Activated naive CD4-positive, alpha-beta T cell treated with anti-CD3 and anti-CD28 coated beads, Interleukin-2, amount 50 U/mL, for 24 hours (primary cell): ENCODE data around the gene MARCHF2.
A peak's percentile ranks its signal among the peaks of the same experiment; 100 is the strongest.

Experiments
- H3K27ac Mint-ChIP-seq: one replicate; pipeline ENCODE4 v1.8.0; 2021; ENCODE audit warnings: mild to moderate bottlenecking, mixed read lengths
- H3K27me3 Mint-ChIP-seq: one replicate; pipeline ENCODE4 v1.8.0; 2021; ENCODE audit warnings: mixed read lengths
- H3K36me3 Mint-ChIP-seq: one replicate; pipeline ENCODE4 v1.8.0; 2021; ENCODE audit warnings: mixed read lengths
- H3K4me1 Mint-ChIP-seq: one replicate; pipeline ENCODE4 v1.8.0; 2021; ENCODE audit warnings: mixed read lengths
- H3K4me3 Mint-ChIP-seq: one replicate; pipeline ENCODE4 v1.8.0; 2021; ENCODE audit warnings: mild to moderate bottlenecking, mixed read lengths
- H3K9me3 Mint-ChIP-seq: one replicate; pipeline ENCODE4 v1.8.0; 2021; ENCODE audit warnings: mixed read lengths

Gene MARCHF2

DNA sequence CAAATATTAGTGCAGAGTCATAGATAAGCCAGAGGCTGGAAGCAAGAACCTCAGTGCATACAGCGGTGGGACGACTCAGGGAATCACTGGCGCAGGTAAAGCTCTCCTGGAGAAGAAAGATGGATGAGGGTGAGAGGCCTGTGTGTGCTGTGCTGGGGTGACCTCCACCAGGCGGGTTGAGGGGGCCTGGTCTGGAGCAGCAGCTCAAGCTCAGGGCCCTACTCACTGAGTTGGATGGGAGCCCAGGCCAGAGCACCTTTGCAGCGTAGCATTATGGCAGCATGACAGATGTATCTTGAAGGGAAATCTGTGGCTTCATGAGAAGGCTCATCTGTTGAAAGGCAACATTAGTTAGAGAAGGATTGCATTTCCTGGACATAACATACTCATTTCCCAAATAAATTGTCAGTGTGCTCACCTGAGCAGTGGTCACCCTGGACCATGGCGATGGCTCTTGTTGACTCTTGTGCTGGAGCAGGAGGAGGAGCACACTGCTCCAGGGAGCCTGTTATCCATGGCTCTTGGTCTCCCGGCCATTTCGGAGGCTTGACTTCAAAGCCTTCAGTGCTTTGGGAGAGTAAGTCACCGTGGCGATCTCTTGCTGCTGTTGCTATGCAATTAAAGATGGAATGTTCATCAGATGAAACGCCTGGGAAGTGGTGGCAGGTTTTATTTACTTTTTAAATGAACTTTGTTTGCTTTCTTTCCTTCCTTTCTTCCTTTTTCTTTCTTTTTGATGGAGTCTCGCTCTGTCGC, 56.7 kb downstream of the MARCHF2 start:
- H3K9me3 Mint-ChIP-seq: no peaks in the 10 kb centered on the region
- no peak overlapping the region for H3K4me3 Mint-ChIP-seq
- H3K4me1 Mint-ChIP-seq: peaks cover 33% of the 10 kb centered on the region
- H3K36me3 Mint-ChIP-seq: peaks cover 24% of the 10 kb centered on the region
- H3K27me3 Mint-ChIP-seq: no peaks in the 10 kb centered on the region
- H3K27ac Mint-ChIP-seq: no peak overlapping the region

GRCh38 chr19:8473648-8474476, 60.8 kb downstream of the MARCHF2 start:
- Mint-ChIP-seq H3K27me3 (no peaks in the 10 kb centered on the region), H3K4me1 (peaks cover 43% of the 10 kb centered on the region), H3K4me3 (no peak overlapping the region), H3K36me3 (peaks cover 15% of the 10 kb centered on the region), H3K27ac (peak overlapping the region; percentile 48), H3K9me3 (no peaks in the 10 kb centered on the region)

- peaks cover 11% of the 10 kb centered on the region for H3K36me3 Mint-ChIP-seq
- no peak overlapping the region for H3K27ac Mint-ChIP-seq
- H3K4me3 Mint-ChIP-seq: no peak overlapping the region
- no peaks in the 10 kb centered on the region for H3K27me3 Mint-ChIP-seq
- no peaks in the 10 kb centered on the region for H3K9me3 Mint-ChIP-seq
- H3K4me1 Mint-ChIP-seq: peaks cover 43% of the 10 kb centered on the region
Observed at GRCh38 chr19:8475005-8475404, 61.9 kb downstream of the MARCHF2 start.

GRCh38 chr19:8476524-8476923, 63.4 kb downstream of the MARCHF2 start:
- no peak overlapping the region for H3K27ac Mint-ChIP-seq
- H3K36me3 Mint-ChIP-seq: peaks cover 8% of the 10 kb centered on the region
- no peaks in the 10 kb centered on the region for H3K27me3 Mint-ChIP-seq
- no peaks in the 10 kb centered on the region for H3K9me3 Mint-ChIP-seq
- peak overlapping the region; percentile 19 for H3K4me3 Mint-ChIP-seq
- H3K4me1 Mint-ChIP-seq: peaks cover 56% of the 10 kb centered on the region

- H3K36me3 Mint-ChIP-seq: peaks cover 9% of the 10 kb centered on the region
- no peaks in the 10 kb centered on the region for H3K9me3 Mint-ChIP-seq
- peaks cover 67% of the 10 kb centered on the region for H3K4me1 Mint-ChIP-seq
- H3K27me3 Mint-ChIP-seq: no peaks in the 10 kb centered on the region
- peak overlapping the region; percentile 24 for H3K27ac Mint-ChIP-seq
- H3K4me3 Mint-ChIP-seq: peak overlapping the region; percentile 33
Observed at GRCh38 chr19:8477889-8478288, 64.8 kb downstream of the MARCHF2 start.

GRCh38 chr19:8478598-8478997, 65.5 kb downstream of the MARCHF2 start:
- peaks cover 68% of the 10 kb centered on the region for H3K4me1 Mint-ChIP-seq
- no peak overlapping the region for H3K4me3 Mint-ChIP-seq
- H3K36me3 Mint-ChIP-seq: peaks cover 11% of the 10 kb centered on the region
- no peaks in the 10 kb centered on the region for H3K9me3 Mint-ChIP-seq
- H3K27me3 Mint-ChIP-seq: no peaks in the 10 kb centered on the region
- H3K27ac Mint-ChIP-seq: peak overlapping the region; percentile 71

DNA sequence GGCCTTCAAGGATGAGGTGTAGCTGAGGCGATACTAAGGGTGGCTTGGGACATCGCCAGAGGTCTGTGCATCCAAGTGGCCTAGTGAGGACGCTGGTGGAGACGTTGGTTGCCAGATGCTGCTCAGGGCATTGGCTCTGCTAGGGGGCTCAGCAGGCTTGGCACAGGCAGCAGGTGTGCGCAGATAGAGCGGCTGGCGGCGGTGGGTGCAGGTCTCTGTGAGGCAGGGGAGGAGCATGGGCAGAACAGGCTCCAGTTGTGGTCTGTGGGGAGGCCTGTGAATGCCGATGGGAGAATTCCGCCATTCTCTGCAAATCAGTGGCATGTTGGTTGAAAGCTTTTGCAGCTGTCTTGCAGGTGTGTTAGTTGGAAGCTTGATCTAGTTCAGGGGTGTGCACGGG, 68.1 kb downstream of the MARCHF2 start:
- H3K4me1 Mint-ChIP-seq: peaks cover 61% of the 10 kb centered on the region
- no peaks in the 10 kb centered on the region for H3K27me3 Mint-ChIP-seq
- H3K27ac Mint-ChIP-seq: peak overlapping the region; percentile 43
- peaks cover 8% of the 10 kb centered on the region for H3K36me3 Mint-ChIP-seq
- H3K4me3 Mint-ChIP-seq: peak overlapping the region; percentile 61
- H3K9me3 Mint-ChIP-seq: no peaks in the 10 kb centered on the region

DNA sequence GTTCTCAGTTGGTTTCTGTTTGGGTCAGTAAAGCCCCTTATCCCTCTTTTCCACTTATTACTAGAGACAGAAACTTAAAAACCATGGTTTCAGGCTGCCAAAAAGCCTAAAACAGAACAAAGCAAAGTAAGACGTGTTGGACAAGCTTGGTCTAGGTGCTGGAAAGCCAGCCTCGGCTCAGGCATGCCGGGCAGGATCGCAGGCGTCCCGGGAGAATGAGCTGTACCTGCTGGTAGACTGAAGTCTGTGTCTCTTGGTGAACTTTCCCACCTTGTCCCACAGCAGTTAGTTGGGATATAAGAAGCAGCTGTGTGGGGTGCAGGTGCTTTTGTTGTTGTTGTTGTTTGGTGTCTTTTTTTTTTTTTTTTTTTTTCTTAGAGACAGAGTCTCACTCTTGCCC, 68.5 kb downstream of the MARCHF2 start:
- Mint-ChIP-seq H3K9me3 (no peaks in the 10 kb centered on the region), H3K36me3 (peaks cover 6% of the 10 kb centered on the region), H3K4me3 (no peak overlapping the region), H3K4me1 (peaks cover 62% of the 10 kb centered on the region), H3K27ac (peak overlapping the region; percentile 43), H3K27me3 (no peaks in the 10 kb centered on the region)

- Mint-ChIP-seq H3K4me3 (no peak overlapping the region), H3K9me3 (no peaks in the 10 kb centered on the region), H3K27me3 (no peaks in the 10 kb centered on the region), H3K27ac (peak overlapping the region; percentile 53), H3K4me1 (peaks cover 63% of the 10 kb centered on the region), H3K36me3 (peaks cover 4% of the 10 kb centered on the region)
Observed at GRCh38 chr19:8482696-8483095, 69.6 kb downstream of the MARCHF2 start.

DNA sequence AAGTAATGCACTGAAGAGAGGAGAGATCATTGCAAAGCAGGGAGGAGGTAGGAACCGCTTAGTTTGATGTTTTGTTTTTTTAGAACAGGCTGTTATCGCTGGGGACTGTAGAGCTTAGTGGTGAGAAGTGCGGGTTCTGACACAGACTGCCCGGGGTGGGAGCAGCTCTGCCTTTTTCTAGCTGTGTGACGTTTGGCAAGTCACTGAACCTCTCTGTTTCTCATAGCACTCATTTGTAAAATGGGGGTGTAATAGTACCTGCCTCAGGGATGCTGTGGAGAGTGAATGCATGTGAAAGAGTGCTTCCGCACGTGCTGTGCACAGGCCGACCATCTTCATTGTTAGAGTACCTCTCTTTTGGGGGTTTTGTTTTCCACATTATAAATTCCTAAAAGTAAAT, 70.1 kb downstream of the MARCHF2 start:
- peaks cover 3% of the 10 kb centered on the region for H3K36me3 Mint-ChIP-seq
- H3K4me3 Mint-ChIP-seq: no peak overlapping the region

GRCh38 chr19:8484331-8484894, 71.3 kb downstream of the MARCHF2 start:
- no peak overlapping the region for H3K27ac Mint-ChIP-seq
- H3K27me3 Mint-ChIP-seq: no peaks in the 10 kb centered on the region
- peaks cover 3% of the 10 kb centered on the region for H3K36me3 Mint-ChIP-seq
- no peaks in the 10 kb centered on the region for H3K9me3 Mint-ChIP-seq
- no peak overlapping the region for H3K4me3 Mint-ChIP-seq
- peaks cover 56% of the 10 kb centered on the region for H3K4me1 Mint-ChIP-seq

More for the DNA sequence above, 70.1 kb downstream of the MARCHF2 start:
- H3K4me1 Mint-ChIP-seq: peaks cover 63% of the 10 kb centered on the region
- no peaks in the 10 kb centered on the region for H3K27me3 Mint-ChIP-seq
- H3K9me3 Mint-ChIP-seq: no peaks in the 10 kb centered on the region
- H3K27ac Mint-ChIP-seq: peak overlapping the region; percentile 53

GRCh38 chr19:8485561-8486371, 72.7 kb downstream of the MARCHF2 start:
- peaks cover 3% of the 10 kb centered on the region for H3K36me3 Mint-ChIP-seq
- H3K27me3 Mint-ChIP-seq: no peaks in the 10 kb centered on the region
- no peaks in the 10 kb centered on the region for H3K9me3 Mint-ChIP-seq
- H3K27ac Mint-ChIP-seq: peak overlapping the region; percentile 82
- H3K4me3 Mint-ChIP-seq: no peak overlapping the region
- H3K4me1 Mint-ChIP-seq: peaks cover 50% of the 10 kb centered on the region

GRCh38 chr19:8486661-8487136, 73.6 kb downstream of the MARCHF2 start:
- H3K27me3 Mint-ChIP-seq: no peaks in the 10 kb centered on the region
- peak overlapping the region; percentile 77 for H3K27ac Mint-ChIP-seq
- H3K4me3 Mint-ChIP-seq: peak overlapping the region; percentile 27
- H3K4me1 Mint-ChIP-seq: peaks cover 40% of the 10 kb centered on the region
- H3K9me3 Mint-ChIP-seq: no peaks in the 10 kb centered on the region
- peaks cover 3% of the 10 kb centered on the region for H3K36me3 Mint-ChIP-seq

GRCh38 chr19:8487137-8487851, 74.2 kb downstream of the MARCHF2 start:
- Mint-ChIP-seq H3K27ac (peak overlapping the region; percentile 91), H3K27me3 (no peaks in the 10 kb centered on the region), H3K4me1 (peaks cover 36% of the 10 kb centered on the region), H3K4me3 (peak overlapping the region; percentile 27), H3K9me3 (no peaks in the 10 kb centered on the region), H3K36me3 (peaks cover 3% of the 10 kb centered on the region)
